Muscle of back (tissue), 13 donors: ENCODE data around the gene CEACAM6. TPM values are rescaled to one million over a fixed set of nuclear protein-coding genes. Genes with fewer than 3 reads are reported as not detected.
"Not testable (repeated sequence)": the region's sequence is repeated elsewhere in the genome, so short reads cannot be mapped to it uniquely, and the experiment has no call there.

Source experiments
- DNase-seq, 3 donors: peaks; one replicate each; pipeline versions ENCODE4 v3.0.0 to v3.0.0-alpha.2; 2013
- long read RNA-seq, 9 donors: transcript quantifications; one replicate each; lab custom pipeline, GENCODE V29; 2026
- polyA plus RNA-seq, 10 donors: library from polyadenylated mRNA; unstranded; fragments of 120-200 nt; gene quantifications; one replicate each; pipeline ENCODE4 v1.2.1, GENCODE V29; 2013; ENCODE audit not compliant: insufficient read length in 10 of 10

Gene CEACAM6
- polyA plus RNA-seq, result under 1 TPM in 9 of 10 donors, not detected in 1; 0.08 to 0.40 (median 0.26) TPM
- long read RNA-seq, donor 1, partial matches to known transcripts, result 0 of 1 reads
- long read RNA-seq, donor 1, other reads (novel, unspliced or antisense), result 0 of 1 reads
- long read RNA-seq, donor 2, result 0 reads
- long read RNA-seq, donor 3, result 0 reads
- long read RNA-seq, donor 4, result 0 reads
- long read RNA-seq, donor 5, result 0 reads
- long read RNA-seq, donor 6, result 0 reads
- long read RNA-seq, donor 7, result 0 reads
- long read RNA-seq, donor 8, result 0 reads
- long read RNA-seq, donor 9, result 0 reads

DNA sequence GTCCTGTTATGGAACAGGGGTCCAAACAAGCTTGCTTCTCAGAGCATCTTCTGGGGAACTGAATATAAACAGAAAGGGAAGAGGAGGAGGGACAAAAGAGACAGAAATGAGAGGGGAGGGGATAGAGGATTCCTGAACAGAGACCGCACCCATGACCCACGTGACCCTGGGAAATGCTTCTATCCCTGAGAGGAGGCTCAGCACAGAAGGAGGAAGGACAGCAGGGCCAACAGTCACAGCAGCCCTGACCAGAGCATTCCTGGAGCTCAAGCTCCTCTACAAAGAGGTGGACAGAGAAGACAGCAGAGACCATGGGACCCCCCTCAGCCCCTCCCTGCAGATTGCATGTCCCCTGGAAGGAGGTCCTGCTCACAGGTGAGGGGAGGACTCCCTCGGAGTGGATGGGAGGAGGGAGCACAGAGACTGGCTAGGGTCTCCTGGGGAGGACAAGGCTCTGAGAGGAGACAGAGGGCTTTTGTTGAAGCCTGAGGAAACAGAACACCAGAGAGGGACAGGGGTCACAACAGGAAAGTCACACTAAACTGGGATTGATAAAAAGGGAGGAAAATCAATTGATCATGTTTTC, at the start of gene CEACAM6:
Gene CEACAM6, plus strand, starts transcription at position 203 of the 586 bp plus-strand sequence. Its CDS starts 109 bp downstream, at position 312.
- no peak for DNase-seq

DNA sequence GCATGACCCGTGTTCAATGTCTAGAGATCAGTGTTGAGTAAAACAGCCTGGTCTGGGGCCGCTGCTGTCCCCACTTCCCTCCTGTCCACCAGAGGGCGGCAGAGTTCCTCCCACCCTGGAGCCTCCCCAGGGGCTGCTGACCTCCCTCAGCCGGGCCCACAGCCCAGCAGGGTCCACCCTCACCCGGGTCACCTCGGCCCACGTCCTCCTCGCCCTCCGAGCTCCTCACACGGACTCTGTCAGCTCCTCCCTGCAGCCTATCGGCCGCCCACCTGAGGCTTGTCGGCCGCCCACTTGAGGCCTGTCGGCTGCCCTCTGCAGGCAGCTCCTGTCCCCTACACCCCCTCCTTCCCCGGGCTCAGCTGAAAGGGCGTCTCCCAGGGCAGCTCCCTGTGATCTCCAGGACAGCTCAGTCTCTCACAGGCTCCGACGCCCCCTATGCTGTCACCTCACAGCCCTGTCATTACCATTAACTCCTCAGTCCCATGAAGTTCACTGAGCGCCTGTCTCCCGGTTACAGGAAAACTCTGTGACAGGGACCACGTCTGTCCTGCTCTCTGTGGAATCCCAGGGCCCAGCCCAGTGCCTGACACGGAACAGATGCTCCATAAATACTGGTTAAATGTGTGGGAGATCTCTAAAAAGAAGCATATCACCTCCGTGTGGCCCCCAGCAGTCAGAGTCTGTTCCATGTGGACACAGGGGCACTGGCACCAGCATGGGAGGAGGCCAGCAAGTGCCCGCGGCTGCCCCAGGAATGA, 48.4 kb upstream of the CEACAM6 start:
- peak in 1 of 3 donors; percentile 21 for DNase-seq

DNA sequence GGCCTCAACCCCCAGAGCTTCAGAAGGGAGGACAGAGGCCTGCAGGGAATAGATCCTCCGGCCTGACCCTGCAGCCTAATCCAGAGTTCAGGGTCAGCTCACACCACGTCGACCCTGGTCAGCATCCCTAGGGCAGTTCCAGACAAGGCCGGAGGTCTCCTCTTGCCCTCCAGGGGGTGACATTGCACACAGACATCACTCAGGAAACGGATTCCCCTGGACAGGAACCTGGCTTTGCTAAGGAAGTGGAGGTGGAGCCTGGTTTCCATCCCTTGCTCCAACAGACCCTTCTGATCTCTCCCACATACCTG, 47.9 kb upstream of the CEACAM6 start:
- no peak for DNase-seq

DNA sequence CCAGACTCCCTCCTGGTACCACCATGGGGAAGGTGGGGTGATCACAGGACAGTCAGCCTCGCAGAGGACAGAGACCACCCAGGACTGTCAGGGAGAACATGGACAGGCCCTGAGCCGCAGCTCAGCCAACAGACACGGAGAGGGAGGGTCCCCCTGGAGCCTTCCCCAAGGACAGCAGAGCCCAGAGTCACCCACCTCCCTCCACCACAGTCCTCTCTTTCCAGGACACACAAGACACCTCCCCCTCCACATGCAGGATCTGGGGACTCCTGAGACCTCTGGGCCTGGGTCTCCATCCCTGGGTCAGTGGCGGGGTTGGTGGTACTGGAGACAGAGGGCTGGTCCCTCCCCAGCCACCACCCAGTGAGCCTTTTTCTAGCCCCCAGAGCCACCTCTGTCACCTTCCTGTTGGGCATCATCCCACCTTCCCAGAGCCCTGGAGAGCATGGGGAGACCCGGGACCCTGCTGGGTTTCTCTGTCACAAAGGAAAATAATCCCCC, 47.4 kb upstream of the CEACAM6 start:
- no peak for DNase-seq

DNA sequence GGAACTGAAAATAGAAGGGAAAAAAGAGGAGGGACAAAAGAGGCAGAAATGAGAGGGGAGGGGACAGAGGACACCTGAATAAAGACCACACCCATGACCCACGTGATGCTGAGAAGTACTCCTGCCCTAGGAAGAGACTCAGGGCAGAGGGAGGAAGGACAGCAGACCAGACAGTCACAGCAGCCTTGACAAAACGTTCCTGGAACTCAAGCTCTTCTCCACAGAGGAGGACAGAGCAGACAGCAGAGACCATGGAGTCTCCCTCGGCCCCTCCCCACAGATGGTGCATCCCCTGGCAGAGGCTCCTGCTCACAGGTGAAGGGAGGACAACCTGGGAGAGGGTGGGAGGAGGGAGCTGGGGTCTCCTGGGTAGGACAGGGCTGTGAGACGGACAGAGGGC, 46.8 kb upstream of the CEACAM6 start, which contains the start of gene CEACAM5:
Gene CEACAM5, plus strand, starts transcription at position 146 of the 400 bp plus-strand sequence. Its CDS starts 106 bp downstream, at position 252.
- no peak for DNase-seq

DNA sequence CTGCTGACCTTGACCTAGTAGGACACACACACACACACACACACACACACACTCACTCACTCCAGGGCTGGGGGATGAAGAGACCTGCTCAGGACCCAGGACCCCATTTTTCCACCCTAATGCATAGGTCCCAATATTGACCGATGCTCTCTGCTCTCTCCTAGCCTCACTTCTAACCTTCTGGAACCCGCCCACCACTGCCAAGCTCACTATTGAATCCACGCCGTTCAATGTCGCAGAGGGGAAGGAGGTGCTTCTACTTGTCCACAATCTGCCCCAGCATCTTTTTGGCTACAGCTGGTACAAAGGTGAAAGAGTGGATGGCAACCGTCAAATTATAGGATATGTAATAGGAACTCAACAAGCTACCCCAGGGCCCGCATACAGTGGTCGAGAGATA, 45.8 kb upstream of the CEACAM6 start:
- DNase-seq, result not testable (repeated sequence)

DNA sequence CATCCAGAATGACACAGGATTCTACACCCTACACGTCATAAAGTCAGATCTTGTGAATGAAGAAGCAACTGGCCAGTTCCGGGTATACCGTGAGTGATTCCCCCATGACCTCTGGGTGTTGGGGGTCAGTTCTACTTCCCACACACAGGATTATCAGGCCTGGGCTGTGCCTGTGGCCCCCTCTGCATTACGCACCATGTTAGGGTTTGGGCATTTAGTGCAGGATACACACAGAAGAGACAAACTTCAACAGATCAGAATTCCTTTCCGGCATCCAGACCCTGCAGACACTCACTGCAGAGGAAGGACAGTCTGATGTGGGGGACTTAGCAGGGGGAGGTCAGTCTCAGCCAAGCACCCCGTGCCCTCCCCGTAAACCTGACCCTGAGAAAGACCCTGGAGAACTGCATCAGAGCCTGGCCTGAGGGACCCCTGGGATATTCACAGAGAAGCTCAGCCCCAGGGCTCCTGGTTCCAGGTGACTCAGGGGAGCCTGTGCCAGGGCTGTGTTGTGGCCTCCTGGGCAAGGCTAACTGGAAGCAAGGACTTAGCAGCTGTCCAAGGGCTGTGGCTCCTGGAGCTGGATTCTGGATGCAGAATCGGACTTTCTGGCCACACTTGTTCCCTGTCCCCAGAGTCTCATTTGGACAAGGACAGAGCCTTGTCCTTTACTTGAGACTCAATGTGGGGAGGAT, 45.2 kb upstream of the CEACAM6 start:
- no peak for DNase-seq

DNA sequence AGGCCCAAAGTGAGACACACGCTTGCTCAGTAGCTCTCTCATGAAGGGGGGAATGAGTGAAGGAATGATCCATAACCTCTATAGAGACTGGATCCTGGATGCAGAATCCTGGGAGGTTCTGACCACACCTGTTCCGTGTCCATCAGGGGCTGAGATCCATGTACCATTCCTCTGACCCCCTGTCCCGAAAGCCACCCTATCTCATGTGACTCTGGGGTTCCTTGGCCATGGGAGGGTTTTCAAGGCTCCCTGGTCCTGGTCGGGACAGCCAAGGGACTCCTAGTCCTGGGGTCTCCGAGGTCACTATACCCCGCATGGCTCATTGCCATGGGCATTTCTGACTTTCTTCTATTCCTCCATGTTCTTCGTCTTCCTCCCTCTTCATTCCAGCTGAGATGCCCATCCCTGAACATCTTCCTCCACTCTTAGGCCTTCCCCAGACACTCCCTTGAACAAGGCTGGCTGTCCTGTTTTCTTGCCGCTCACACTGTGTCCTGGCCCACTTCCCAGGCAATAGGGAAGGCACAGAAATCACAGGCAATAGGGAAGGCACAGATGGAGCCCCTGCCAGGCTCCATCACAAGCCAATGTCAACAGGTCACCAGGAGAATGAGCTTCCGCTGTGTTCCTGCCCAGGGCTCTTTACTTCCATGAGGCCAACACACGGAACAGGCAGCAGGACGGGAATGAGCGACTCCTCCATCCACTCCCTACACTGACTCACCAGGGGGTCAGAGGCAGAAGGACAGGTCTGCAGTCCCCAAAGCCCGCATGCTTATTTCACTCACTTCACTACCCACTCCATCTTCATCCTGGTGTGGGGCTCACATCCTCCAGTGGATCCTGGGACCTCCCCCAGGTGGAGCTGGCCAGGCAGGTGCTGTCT, 43.7 kb upstream of the CEACAM6 start:
- no peak for DNase-seq

DNA sequence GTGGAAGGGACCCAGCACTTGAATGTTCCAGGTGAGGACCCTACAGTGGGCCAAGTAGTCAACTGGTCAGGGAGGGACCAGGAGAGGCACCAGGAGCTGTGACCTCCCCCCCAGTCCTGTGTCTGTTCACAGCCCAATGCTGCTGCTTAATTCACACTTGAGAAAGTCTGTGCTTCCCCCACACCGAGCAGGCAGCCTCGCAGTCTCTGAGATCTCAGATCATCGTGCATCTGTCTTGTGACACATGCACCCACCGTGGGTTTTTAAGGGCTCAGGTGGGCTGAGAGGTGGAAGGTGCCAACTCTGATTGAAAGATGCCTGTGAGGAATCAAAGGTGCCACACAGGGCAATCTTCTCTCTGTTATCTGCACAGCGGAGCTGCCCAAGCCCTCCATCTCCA, 40.7 kb upstream of the CEACAM6 start:
- no peak for DNase-seq

DNA sequence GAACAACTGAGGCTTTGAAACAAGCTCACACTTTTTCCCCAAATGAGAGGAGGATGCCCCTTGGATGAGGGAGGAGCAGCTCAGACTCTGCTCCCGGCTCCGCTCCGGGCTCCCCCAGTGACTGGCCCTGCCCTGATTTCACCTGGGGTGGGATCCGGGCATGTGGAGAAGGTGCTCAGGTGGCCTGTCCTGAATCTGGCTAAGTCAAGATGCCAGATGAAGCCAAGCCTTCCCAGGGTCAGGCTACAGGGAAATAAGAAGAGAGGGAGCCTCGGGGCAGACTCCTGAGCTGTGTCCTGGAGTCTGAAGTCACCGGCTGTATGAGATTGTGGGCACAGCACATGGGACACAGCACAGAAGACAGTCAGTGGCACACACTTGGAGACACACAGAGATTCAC, 36.6 kb upstream of the CEACAM6 start:
- DNase-seq, result no peak

DNA sequence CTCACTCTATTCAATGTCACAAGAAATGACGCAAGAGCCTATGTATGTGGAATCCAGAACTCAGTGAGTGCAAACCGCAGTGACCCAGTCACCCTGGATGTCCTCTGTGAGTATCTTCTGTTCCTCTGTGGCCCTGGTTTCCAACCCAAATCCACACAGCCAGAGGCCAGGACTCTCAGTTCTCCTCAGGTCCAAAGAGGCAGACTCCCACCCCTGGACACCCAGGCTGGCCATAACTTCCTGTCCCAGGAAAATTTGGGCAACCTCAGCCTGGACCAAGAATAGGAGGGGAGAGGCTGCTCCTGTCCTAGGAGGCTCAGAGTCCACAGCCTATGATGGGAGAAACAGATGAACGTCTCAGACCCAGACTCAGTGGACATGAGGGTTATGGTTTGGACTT, 35.2 kb upstream of the CEACAM6 start:
- DNase-seq, result no peak

DNA sequence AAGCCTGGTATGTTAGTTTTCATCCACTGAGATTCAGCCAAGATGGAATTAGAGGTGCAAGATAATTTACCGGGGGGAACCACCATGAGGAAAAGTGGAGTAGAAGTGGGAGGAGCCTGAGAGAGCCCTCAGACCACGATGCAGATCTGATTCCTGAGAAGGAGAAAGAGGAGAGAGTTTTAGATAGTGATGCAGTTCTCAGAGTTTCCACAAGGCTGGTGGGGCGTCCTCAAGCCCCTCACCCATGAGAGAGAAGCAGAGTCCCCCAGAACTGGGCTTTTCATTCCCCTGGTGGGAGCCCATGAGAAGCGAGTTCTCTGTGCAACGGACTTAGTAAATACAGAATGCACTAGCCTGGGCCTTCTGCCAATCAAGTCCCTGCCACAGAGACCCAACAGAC, 28.8 kb upstream of the CEACAM6 start:
- no peak for DNase-seq

DNA sequence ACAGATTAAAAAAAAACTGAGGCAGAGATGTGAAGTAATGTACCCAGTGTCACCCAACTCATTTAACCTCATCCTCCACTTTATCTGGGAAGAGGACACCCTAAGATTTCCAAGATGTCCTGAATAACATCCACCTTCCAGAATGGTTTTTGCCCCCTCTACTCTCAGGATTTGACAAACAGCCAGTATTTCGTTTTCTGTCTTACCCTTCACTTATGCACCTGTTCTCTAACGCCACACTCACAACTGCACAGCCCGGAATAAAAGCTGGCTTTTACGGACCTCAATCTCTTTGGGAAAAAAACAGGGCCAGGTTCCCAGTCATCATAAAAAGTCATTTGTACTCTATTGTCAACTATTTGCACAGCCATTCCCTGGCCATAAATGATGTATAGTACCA, 21.2 kb upstream of the CEACAM6 start:
- no peak for DNase-seq

DNA sequence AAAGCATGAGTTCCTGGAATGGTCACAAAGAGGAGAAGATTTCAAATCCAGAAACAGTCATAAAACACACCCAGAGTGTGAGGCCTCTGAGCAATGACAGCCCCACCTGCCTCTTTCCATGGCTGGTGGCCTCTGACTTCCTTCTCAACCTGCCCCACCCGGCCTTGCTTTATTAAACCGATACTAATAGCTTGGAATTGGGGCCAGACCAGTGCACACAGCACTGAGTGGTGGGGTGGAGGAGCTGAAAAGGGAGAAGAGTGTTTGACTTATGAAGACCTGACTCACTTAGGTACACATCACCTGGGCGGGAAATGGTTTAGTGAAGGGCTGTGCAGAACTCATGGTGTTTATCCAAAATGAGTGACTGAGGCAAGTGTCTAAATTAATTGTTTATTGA, 20.7 kb upstream of the CEACAM6 start:
- no peak for DNase-seq

DNA sequence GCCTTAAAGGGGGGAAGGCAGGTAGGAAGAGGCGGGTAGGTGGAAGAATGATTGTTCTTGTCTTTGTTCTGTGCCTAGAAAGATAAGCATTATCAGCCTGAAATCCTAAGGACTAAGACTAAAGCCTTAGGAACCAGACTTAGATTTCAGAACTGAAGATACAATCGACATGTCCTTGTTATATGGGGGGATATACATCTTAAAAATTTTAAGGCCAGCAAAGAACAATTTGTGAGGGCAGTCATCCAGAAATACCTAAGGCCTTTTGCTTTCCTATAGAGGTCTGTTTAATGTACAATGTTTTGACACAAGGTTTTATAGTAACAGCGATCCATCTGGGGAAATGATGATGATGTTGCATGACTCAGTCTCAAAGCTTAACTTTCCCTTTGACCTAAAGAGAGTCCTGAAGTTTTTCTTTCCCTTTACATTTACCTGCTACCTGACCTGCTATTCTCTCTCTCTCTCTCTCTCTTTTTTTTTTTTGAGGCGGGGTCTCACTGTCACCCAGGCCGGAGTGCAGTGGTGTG, 20.2 kb upstream of the CEACAM6 start:
- no peak for DNase-seq

DNA sequence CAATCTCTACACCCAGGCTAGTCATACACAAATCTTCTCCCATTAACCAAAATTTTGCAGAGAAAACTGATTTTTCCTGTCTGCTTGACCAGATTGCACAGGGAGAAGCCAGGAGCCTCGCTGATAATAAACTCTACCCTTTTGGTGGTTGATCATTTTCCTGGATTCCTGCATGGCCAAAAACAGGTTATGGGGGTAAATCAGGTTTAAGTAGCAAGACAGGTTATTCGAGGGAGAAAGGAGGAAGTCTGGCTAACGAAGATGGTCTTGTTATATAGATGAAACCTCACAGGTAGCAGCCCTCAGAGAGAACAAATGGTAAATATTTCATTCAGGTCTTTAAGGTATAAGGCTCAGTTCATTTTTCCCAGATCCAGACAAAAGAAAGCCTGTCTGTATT, 16.0 kb upstream of the CEACAM6 start:
- DNase-seq, result no peak

DNA sequence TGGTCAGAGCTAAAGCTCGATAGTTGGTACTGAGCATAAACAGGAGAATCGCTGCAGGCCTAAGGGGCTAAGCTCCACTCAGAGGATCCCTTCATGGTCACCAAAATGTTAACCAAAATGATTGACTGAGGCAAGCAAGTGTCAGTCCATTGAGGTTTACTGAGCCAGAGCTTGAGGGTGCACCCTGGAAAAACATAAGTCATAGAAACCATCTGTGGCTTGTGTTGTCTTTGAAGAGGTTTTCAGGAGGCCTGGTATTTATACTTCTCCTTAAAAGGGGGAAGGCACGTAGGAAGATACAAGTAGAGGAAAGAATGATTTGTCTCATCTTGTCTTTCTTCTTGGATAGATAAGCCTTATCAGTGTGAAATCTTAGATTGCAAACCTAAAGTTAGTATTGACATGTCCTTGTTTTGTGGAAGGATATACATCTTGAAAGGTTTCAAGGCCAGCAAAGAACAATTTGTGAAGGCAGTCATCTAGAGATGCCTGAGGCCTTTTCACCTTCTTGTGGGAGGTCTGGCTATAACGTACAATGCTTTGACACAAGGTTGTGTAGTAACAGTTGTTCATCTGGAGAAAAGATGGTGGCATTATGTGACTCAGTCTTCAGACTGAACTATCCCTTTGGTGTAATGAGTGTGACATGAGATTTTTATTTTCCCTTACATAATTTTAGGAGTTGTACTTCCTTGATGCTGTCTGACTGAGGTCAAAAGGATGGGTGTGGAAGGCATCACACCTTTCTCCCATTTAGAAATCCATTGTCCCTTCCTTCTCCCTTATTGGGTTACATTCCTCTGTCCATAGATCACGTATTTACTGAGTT, 14.7 kb upstream of the CEACAM6 start:
- DNase-seq, result no peak

DNA sequence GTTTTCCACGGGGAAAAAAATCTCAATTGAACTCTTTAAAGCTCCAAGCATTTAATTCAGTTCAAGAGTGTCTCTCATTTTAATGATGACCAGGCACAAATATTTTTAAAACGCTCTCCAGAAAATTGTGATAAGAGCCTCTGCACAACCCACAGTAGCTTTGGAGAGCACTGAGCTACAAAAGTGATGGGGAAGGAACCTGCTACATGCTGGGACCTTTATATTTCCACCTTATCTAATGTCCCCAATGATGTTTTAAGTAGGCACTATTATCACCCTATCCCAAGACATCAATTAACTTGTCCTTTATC, 14.1 kb upstream of the CEACAM6 start:
- DNase-seq, result no peak

DNA sequence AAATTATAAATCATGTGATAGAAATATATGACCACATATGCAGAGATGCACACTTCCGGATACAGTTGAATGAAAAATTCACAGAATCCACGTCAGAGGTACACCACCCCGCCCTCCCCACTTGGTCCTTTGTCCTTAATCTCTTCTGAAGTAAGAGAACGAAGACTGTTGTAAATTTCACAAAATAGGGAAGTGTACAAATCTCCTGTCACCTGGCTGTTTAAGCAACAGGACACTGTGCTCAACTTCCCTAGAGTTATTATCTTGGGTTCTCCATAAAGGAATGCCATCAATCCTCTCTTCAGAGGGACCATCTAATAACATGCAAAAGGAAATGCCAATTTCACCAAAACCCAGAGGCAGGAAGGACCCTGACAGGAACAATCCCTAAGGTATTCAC, 10.5 kb upstream of the CEACAM6 start:
- no peak for DNase-seq

DNA sequence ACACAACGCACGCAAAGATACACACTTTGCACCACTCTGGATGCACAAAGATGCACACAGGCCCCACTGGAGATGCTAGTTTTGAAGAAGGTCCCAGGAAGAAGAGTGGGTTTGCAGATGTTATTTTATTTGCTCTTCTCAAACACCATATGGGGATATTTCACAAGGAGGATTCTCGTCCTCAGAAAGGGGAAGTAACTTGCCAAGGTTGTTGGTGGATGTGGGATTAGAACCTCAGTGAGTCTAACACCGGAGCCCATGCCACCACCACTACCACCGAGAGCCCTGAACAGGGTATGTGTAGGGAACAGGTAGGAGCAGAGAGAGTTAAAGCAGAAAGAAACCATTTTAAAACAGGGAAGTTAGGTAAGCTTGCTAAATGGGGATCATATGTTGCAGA, 9.6 kb upstream of the CEACAM6 start:
- no peak for DNase-seq
